B cell (primary cell): ENCODE data around the gene TLR10. TPM values are rescaled to one million over a fixed set of nuclear protein-coding genes. Genes with fewer than 3 reads are reported as not detected.

Source experiments
- ATAC-seq: fragments of 200-7000 bp; cut with Tn5 transposase; one replicate; pipeline ENCODE4 v1.10.0; 2021; ENCODE audit warnings: low read depth, mild to moderate bottlenecking, moderate number of reproducible peaks, moderate library complexity
- CTCF ChIA-PET: fragments of 350-600 bp; sonication (Branson Sonifier 250); formaldehyde crosslinking; loops from one replicate; lab custom pipeline; 2021; ENCODE audit warnings: antibody characterized with exemption, inconsistent platforms; lab: Charles Lee
- POLR2A ChIA-PET: fragments of 350-600 bp; sonication (Branson Sonifier 250); formaldehyde crosslinking; loops from one replicate; lab custom pipeline; 2021; ENCODE audit warnings: antibody characterized with exemption; lab: Charles Lee
- DNase-seq: peaks from one replicate; pipeline ENCODE4 v3.0.0; 2013
- H2AFZ ChIP-seq: 2 replicates; pipeline ENCODE4 v1.6.1; 2012; ENCODE audit warnings: mild to moderate bottlenecking, low read depth, low read length; ENCODE audit not compliant: insufficient read depth, poor library complexity, severe bottlenecking
- H3K27ac ChIP-seq, 2 donors: 1 replicate in 1 of 2; 2 replicates in 1 of 2; pipeline ENCODE4 v1.5.1; 2012 to 2013; ENCODE audit warnings: low read length in 2 of 2, mild to moderate bottlenecking in 2 of 2, moderate library complexity in 1 of 2
- H3K27me3 ChIP-seq, 4 experiments: fragments of 200-600 bp in 1 of 4; sonication (generic) in 1 of 4; replicated peaks in 1 of 4; 1 replicate in 2 of 4; 2 replicates in 2 of 4; pipeline versions ENCODE4 v1.6.1 to v1.7.0; 2013 to 2016; ENCODE audit warnings: low read length in 3 of 4, mild to moderate bottlenecking in 2 of 4, mixed read lengths in 1 of 4, moderate library complexity in 1 of 4; ENCODE audit not compliant: insufficient read depth in 4 of 4, control insufficient read depth in 3 of 4; ENCODE audit errors: control extremely low read depth in 1 of 4
- H3K36me3 ChIP-seq, 2 experiments: replicated peaks in 1 of 2; 1 replicate in 1 of 2; 2 replicates in 1 of 2; pipeline versions ENCODE4 v1.6.1 to v1.7.1; 2013; ENCODE audit warnings: low read length in 1 of 2; ENCODE audit not compliant: insufficient read depth in 2 of 2, control insufficient read depth in 1 of 2; ENCODE audit errors: control extremely low read depth in 1 of 2, extremely low read depth in 1 of 2
- H3K4me1 ChIP-seq, 2 donors: fragments of 200-600 bp in 1 of 2; sonication (generic) in 1 of 2; 1 replicate in 1 of 2; 2 replicates in 1 of 2; pipeline versions ENCODE4 v1.5.1 to v1.6.1; 2013 to 2017; ENCODE audit warnings: low read length in 2 of 2; ENCODE audit not compliant: control insufficient read depth in 2 of 2, insufficient read depth in 2 of 2
- H3K4me2 ChIP-seq: replicated peaks from 2 replicates; pipeline ENCODE3; 2012; ENCODE audit warnings: mild to moderate bottlenecking, low read depth, low read length; ENCODE audit not compliant: poor library complexity, severe bottlenecking
- H3K4me3 ChIP-seq, 5 experiments: fragments of 200-600 bp in 1 of 5; sonication (generic) in 1 of 5; 1 replicate in 3 of 5; 2 replicates in 2 of 5; pipeline versions ENCODE4 v1.5.1 to v1.7.0; 2011 to 2016; ENCODE audit warnings: low read length in 4 of 5, mild to moderate bottlenecking in 4 of 5, low read depth in 2 of 5, control low read depth in 1 of 5, moderate library complexity in 1 of 5; ENCODE audit not compliant: insufficient read depth in 1 of 5; ENCODE audit errors: control extremely low read depth in 1 of 5, extremely low read depth in 1 of 5
- H3K79me2 ChIP-seq: fragments of 200-600 bp; sonication (generic); one replicate; pipeline ENCODE4 v1.6.0; 2016; ENCODE audit warnings: low read length; ENCODE audit not compliant: control insufficient read depth, insufficient read depth
- H3K9ac ChIP-seq: fragments of 200-600 bp; sonication (generic); 2 replicates; pipeline ENCODE4 v1.6.1; 2017; ENCODE audit warnings: mild to moderate bottlenecking, low read length, moderate library complexity
- H3K9me3 ChIP-seq, 3 donors: one replicate each; pipeline versions ENCODE4 v1.6.1 to v1.7.1; 2013; ENCODE audit warnings: low read length in 2 of 3; ENCODE audit not compliant: control insufficient read depth in 2 of 3, insufficient read depth in 1 of 3; ENCODE audit errors: control extremely low read depth in 1 of 3
- H4K20me1 ChIP-seq: 2 replicates; pipeline ENCODE4 v1.6.0; 2012; ENCODE audit warnings: mild to moderate bottlenecking, low read length; ENCODE audit not compliant: insufficient read depth, control insufficient read depth, poor library complexity, severe bottlenecking
- H3K27ac Mint-ChIP-seq: one replicate; pipeline ENCODE4 v1.8.0; 2021; ENCODE audit warnings: mixed read lengths
- H3K27me3 Mint-ChIP-seq: one replicate; pipeline ENCODE4 v1.8.0; 2021; ENCODE audit warnings: mixed read lengths
- H3K4me1 Mint-ChIP-seq: one replicate; pipeline ENCODE4 v1.8.0; 2021; ENCODE audit warnings: mixed read lengths
- H3K4me3 Mint-ChIP-seq: one replicate; pipeline ENCODE4 v1.8.0; 2021; ENCODE audit warnings: mixed read lengths
- H3K9me3 Mint-ChIP-seq: one replicate; pipeline ENCODE4 v1.8.0; 2022; ENCODE audit warnings: mixed read lengths; ENCODE audit not compliant: insufficient read depth
- EZH2 ChIP-seq: IDR thresholded peaks from 2 replicates; pipeline ENCODE4 v1.6.1; 2012; ENCODE audit warnings: borderline replicate concordance, low read depth, mild to moderate bottlenecking, moderate library complexity, low read length; ENCODE audit not compliant: insufficient read depth, poor library complexity, severe bottlenecking
- WGBS: methylation state at CpG from one replicate; pipeline ENCODE4 v1.1.5; 2013; ENCODE audit warnings: missing lambda C conversion rate; ENCODE audit not compliant: insufficient coverage; 5-methylcytosine and 5-hydroxymethylcytosine counted together
- intact Hi-C: fragments of 100-400 bp; cut with micrococcal nuclease; formaldehyde crosslinking; loops from one replicate; pipeline ENCODE4 v1.10.0; 2022
- polyA plus RNA-seq: library from polyadenylated mRNA; depleted of rRNA; stranded (reverse); fragments of >200 nt; gene quantifications from 2 replicates; pipeline ENCODE4 v1.2.3, GENCODE V29; 2012
- total RNA-seq, 2 donors: library from RNA; stranded (reverse); fragments of 120-200 nt in 1 of 2; gene quantifications; 1 replicate in 1 of 2; 2 replicates in 1 of 2; pipeline versions ENCODE4 v1.2.3 to v1.2.4, GENCODE V29; 2013 to 2022
- TF ChIP-seq, protein P1 (sequence below): fragments of 200-600 bp; IDR thresholded peaks from one replicate; pipeline ENCODE4 v1.8.0; 2022; ENCODE audit warnings: antibody characterized with exemption, mild to moderate bottlenecking

The TLR10 gene
- total and polyA plus RNA-seq, 2 donors (not counting 1 experiment from before 2014, with no cell fraction given) = 48.0 to 51.5 TPM

DNA sequence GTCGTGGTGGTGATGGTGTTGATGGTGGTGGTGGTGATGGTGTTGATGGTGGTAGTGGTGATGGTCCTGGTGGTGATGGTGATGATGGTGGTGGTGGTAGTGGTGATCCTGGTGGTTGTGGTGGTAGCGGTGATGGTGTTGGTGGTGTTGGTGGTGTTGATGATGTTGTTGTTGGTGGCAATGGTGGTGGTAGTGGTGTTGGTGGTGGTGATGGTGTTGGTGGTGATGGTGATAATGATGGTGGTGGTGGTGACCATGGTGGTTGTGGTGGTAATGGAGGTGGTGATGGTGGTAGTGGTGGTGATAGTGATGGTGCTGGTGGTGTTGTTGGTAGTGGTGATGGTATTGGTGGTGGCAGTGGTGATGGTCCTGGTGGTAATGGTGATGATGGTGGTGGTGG, 49.1 kb downstream of the TLR10 start:
- TF ChIP-seq, protein P1, sequence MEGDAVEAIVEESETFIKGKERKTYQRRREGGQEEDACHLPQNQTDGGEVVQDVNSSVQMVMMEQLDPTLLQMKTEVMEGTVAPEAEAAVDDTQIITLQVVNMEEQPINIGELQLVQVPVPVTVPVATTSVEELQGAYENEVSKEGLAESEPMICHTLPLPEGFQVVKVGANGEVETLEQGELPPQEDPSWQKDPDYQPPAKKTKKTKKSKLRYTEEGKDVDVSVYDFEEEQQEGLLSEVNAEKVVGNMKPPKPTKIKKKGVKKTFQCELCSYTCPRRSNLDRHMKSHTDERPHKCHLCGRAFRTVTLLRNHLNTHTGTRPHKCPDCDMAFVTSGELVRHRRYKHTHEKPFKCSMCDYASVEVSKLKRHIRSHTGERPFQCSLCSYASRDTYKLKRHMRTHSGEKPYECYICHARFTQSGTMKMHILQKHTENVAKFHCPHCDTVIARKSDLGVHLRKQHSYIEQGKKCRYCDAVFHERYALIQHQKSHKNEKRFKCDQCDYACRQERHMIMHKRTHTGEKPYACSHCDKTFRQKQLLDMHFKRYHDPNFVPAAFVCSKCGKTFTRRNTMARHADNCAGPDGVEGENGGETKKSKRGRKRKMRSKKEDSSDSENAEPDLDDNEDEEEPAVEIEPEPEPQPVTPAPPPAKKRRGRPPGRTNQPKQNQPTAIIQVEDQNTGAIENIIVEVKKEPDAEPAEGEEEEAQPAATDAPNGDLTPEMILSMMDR = no peak
- no peak for TF ChIP-seq EZH2
- Mint-ChIP-seq H3K27ac (peak overlapping the region; percentile 50), H3K27me3 (no peaks in the 10 kb centered on the region), H3K4me3 (no peak overlapping the region), H3K4me1 (peaks cover 31% of the 10 kb centered on the region), H3K9me3 (peaks cover 2% of the 10 kb centered on the region)
- Histone ChIP-seq H3K27me3 (no peaks in the 10 kb centered on the region), H3K4me1 (peaks cover 13 to 27% of the 10 kb centered on the region in 2 donors), H3K36me3 (no peaks in the 10 kb centered on the region), H4K20me1 (no peaks in the 10 kb centered on the region), H3K4me3 (no peak overlapping the region), H3K79me2 (no peaks in the 10 kb centered on the region), H3K9me3 (peaks cover 0 to 12% (median 0%) of the 10 kb centered on the region in 3 donors), H3K27ac (no peak overlapping the region), H2AFZ (no peak overlapping the region), H3K4me2 (no peak overlapping the region), H3K9ac (no peak overlapping the region)
- ATAC-seq = no peak
- POLR2A ChIA-PET = no interaction called here
- no peak for DNase-seq
- CTCF ChIA-PET = interaction anchor here (1.3 to 3.3 kb wide), 3 partner anchors 26 to 554 kb away, joined by 4 to 24 read pairs (median 11); partner anchors contain the start of gene TLR10
- 92% methylated on average over 2 of the region's 2 CpGs for WGBS
- intact Hi-C loops = no loop called here

DNA sequence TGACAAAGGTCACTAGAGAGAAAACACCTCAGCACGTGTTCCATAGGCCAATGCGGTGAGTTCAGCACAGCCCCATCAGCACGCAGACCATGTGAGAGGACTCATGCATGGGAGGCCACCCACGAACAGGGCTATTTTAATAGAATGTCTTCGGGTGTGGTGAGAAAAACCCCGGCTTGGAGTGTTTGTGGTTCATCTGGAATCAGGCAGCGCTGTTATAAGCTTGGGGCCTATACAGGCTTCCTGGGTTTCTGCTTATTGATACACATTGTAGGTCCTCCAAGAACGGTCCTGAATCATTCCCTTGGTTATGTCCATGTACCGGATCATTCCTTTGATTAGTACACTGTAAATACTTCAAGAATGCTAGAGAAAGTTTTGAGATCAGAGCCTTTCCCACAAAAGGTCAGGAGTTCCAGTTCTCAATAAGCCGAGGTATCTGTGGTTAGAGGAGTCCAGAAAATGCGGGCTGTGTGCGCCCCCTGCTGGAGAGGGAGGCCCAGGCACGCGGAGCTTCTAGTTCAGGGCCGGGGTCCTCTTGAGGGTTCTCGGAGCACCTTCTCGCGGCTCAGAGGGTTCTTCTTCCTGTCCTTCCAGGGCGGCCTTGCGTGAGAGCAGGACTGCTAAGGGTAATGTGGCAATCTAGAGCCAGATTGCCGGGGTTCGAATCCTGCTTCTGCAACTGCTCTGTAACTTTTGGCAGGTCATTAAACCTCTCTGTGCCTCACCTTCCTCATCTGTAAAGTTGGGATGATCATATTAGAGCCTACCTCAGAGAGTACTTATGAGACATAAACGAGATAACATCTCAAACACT, 51.8 kb downstream of the TLR10 start:
- peak overlapping the region; percentile 31 for H3K9ac ChIP-seq
- TF ChIP-seq, protein P1 = peak; percentile 92
- no peak for TF ChIP-seq EZH2

More for the DNA sequence above, 51.8 kb downstream of the TLR10 start:
- Mint-ChIP-seq H3K27ac (peak overlapping the region; percentile 75), H3K4me1 (peaks cover 33% of the 10 kb centered on the region), H3K9me3 (no peaks in the 10 kb centered on the region), H3K4me3 (peak overlapping the region; percentile 69), H3K27me3 (no peaks in the 10 kb centered on the region)
- Histone ChIP-seq H4K20me1 (no peaks in the 10 kb centered on the region), H3K79me2 (no peaks in the 10 kb centered on the region), H3K27me3 (no peaks in the 10 kb centered on the region), H3K27ac (peak overlapping the region; percentile 32 to 40), H3K4me1 (peaks cover 13 to 27% of the 10 kb centered on the region in 2 donors), H3K36me3 (no peaks in the 10 kb centered on the region), H3K9me3 (peaks cover 0 to 12% (median 0%) of the 10 kb centered on the region in 3 donors), H2AFZ (peak overlapping the region; percentile 49), H3K4me2 (peak overlapping the region; percentile 55), H3K4me3 (peak overlapping the region in 1 of 5 experiments; percentile 10)
- CTCF ChIA-PET = interaction anchor here (0.7 to 6.9 kb wide), 22 partner anchors 10 to 927 kb away, joined by 3 to 164 read pairs (median 4); partner anchors contain the start of gene TLR10
- peak; percentile 83 for ATAC-seq
- 8% methylated on average over 17 of the region's 23 CpGs for WGBS
- intact Hi-C loops = loop anchor here (1.0 to 2.0 kb wide), 5 partner anchors 52 to 669 kb away; partner anchors contain the start of gene TLR10
- POLR2A ChIA-PET = interaction anchor here (0.7 to 1.0 kb wide), 2 partner anchors 32 to 73 kb away, joined by 3 to 6 read pairs; no protein-coding TSS in a partner anchor
- peak; percentile 88 for DNase-seq
